Endothelial cell of umbilical vein (primary cell): ENCODE measurements around the gene FJX1.
A peak's percentile ranks its signal among the peaks of the same experiment; 100 is the strongest.

ENCODE experiments used
- CTCF ChIP-seq, 2 donors: IDR thresholded peaks; 1 replicate in 1 of 2; 2 replicates in 1 of 2; pipeline ENCODE4 v1.5.1; 2011; ENCODE audit warnings: low read length in 2 of 2, mild to moderate bottlenecking in 2 of 2, moderate library complexity in 2 of 2, control low read depth in 1 of 2, inconsistent platforms in 1 of 2, low read depth in 1 of 2; ENCODE audit not compliant: insufficient read depth in 1 of 2; ENCODE audit errors: extremely low read depth in 1 of 2
- EZH2 ChIP-seq: IDR thresholded peaks from 2 replicates; pipeline ENCODE4 v1.6.1; 2012; ENCODE audit warnings: borderline replicate concordance, low read depth, mild to moderate bottlenecking, moderate library complexity, low read length, inconsistent platforms; ENCODE audit not compliant: severe bottlenecking
- FOS ChIP-seq: IDR thresholded peaks from 2 replicates; pipeline ENCODE4 v1.6.1; 2011; ENCODE audit warnings: mild to moderate bottlenecking, low read length, moderate library complexity, borderline replicate concordance; ENCODE audit not compliant: insufficient read depth
- POLR2A ChIP-seq: IDR thresholded peaks from 2 replicates; pipeline ENCODE4 v1.6.1; 2012; ENCODE audit warnings: low read depth, mild to moderate bottlenecking, control low read depth, low read length
- POLR2AphosphoS5 ChIP-seq: IDR thresholded peaks from 2 replicates; pipeline ENCODE4 v1.6.1; 2012; ENCODE audit warnings: low read depth, mild to moderate bottlenecking, control low read depth, low read length, moderate library complexity; ENCODE audit not compliant: insufficient read depth
- TF ChIP-seq, protein P1 (sequence below): IDR thresholded peaks from 2 replicates; pipeline ENCODE4 v1.6.1; 2011; ENCODE audit not compliant: insufficient read depth, insufficient read length

GRCh38 chr11:35641171-35641897 lies 23.1 kb downstream of the FJX1 start:
- peak; percentile 14 for TF ChIP-seq POLR2AphosphoS5
- TF ChIP-seq CTCF (IDR thresholded peaks at IDR 0.05; ENCODE audit: extremely low read depth in 1 of 2, insufficient read depth in 1 of 2, low read depth in 1 of 2, low read length in 2 of 2), result no peak
- TF ChIP-seq EZH2, result no peak
- no peak for TF ChIP-seq POLR2A
- TF ChIP-seq, protein P1, sequence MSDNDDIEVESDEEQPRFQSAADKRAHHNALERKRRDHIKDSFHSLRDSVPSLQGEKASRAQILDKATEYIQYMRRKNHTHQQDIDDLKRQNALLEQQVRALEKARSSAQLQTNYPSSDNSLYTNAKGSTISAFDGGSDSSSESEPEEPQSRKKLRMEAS, result no peak
- TF ChIP-seq FOS, result no peak
